Neural cell (in vitro differentiated cells): ENCODE data around the gene ABCB4. TPM values are rescaled to one million over a fixed set of nuclear protein-coding genes. Genes with fewer than 3 reads are reported as not detected.

ENCODE experiments used
- H2AFZ ChIP-seq: fragments of 200-600, 300-800 bp; sonication (generic), shearing (Covaris generic); 2 replicates; pipeline ENCODE4 v1.6.0; 2014; ENCODE audit warnings: low read depth, mild to moderate bottlenecking, antibody characterized with exemption, low read length, moderate library complexity
- H3F3A ChIP-seq: fragments of 200-600 bp; shearing (Covaris generic); 2 replicates; pipeline ENCODE4 v1.6.1; 2016; ENCODE audit warnings: mild to moderate bottlenecking, moderate library complexity, mixed read lengths, antibody characterized with exemption, low read length; ENCODE audit not compliant: insufficient read depth, poor library complexity, severe bottlenecking
- H3K27ac ChIP-seq: fragments of 200-600, 300-800 bp; sonication (generic), shearing (Covaris generic); 2 replicates; pipeline ENCODE4 v1.5.1; 2014; ENCODE audit warnings: mild to moderate bottlenecking, low read length, moderate library complexity
- H3K27me3 ChIP-seq: fragments of 300-800, 200-600 bp; sonication (generic), shearing (Covaris generic); 2 replicates; pipeline ENCODE4 v1.6.0; 2014; ENCODE audit warnings: mild to moderate bottlenecking, low read depth, low read length, moderate library complexity; ENCODE audit not compliant: insufficient read depth
- H3K36me3 ChIP-seq: fragments of 300-800, 200-600 bp; sonication (generic), shearing (Covaris generic); 2 replicates; pipeline ENCODE4 v1.5.1; 2014; ENCODE audit warnings: mild to moderate bottlenecking, antibody characterized with exemption, low read length, moderate library complexity; ENCODE audit not compliant: insufficient read depth
- H3K4me2 ChIP-seq: fragments of 300-800, 200-600 bp; sonication (generic), shearing (Covaris generic); 2 replicates; pipeline ENCODE4 v1.6.0; 2014; ENCODE audit warnings: mild to moderate bottlenecking, low read length
- H3K4me3 ChIP-seq: fragments of 300-800, 200-600 bp; sonication (generic), shearing (Covaris generic); 2 replicates; pipeline ENCODE4 v1.5.1; 2014; ENCODE audit warnings: mild to moderate bottlenecking, low read length, moderate library complexity
- H3K79me2 ChIP-seq: fragments of 200-600 bp; shearing (Covaris generic); replicated peaks from 2 replicates; pipeline ENCODE4 v1.6.0; 2014; ENCODE audit warnings: mild to moderate bottlenecking, low read length, moderate library complexity; ENCODE audit not compliant: insufficient read depth
- H3K9ac ChIP-seq: fragments of 300-800, 200-600 bp; sonication (generic), shearing (Covaris generic); 2 replicates; pipeline ENCODE4 v1.6.1; 2016; ENCODE audit warnings: mild to moderate bottlenecking, low read length, mixed read lengths
- H3K9me2 ChIP-seq: fragments of 200-600 bp; shearing (Covaris generic); 2 replicates; pipeline ENCODE4 v1.6.1; 2016; ENCODE audit warnings: mild to moderate bottlenecking, low read length, mixed read lengths; ENCODE audit not compliant: insufficient read depth
- H3K9me3 ChIP-seq: fragments of 200-600, 300-800 bp; sonication (generic), shearing (Covaris generic); 2 replicates; pipeline ENCODE4 v1.6.1; 2016; ENCODE audit warnings: mild to moderate bottlenecking, mixed run types, low read length, moderate library complexity, mixed read lengths
- H4K20me1 ChIP-seq: fragments of 200-600 bp; shearing (Covaris generic); 2 replicates; pipeline ENCODE4 v1.6.1; 2016; ENCODE audit warnings: mild to moderate bottlenecking, mixed run types; ENCODE audit not compliant: insufficient read depth
- EP300 ChIP-seq: fragments of 450-650 bp; conservative IDR thresholded peaks from 2 replicates; pipeline ENCODE4 v1.6.1; 2014; ENCODE audit warnings: antibody characterized with exemption, mild to moderate bottlenecking, moderate library complexity; ENCODE audit not compliant: poor library complexity, severe bottlenecking
- EZH2 ChIP-seq: fragments of 200-600, 300-800 bp; shearing (Covaris generic), sonication (generic); IDR thresholded peaks from 2 replicates; pipeline ENCODE4 v1.6.1; 2014; ENCODE audit warnings: antibody characterized with exemption, low read length, borderline replicate concordance, mild to moderate bottlenecking; ENCODE audit not compliant: insufficient read depth, poor library complexity, severe bottlenecking
- MXI1 ChIP-seq: fragments of 450-650 bp; conservative IDR thresholded peaks from 2 replicates; pipeline ENCODE4 v1.6.1; 2014; ENCODE audit warnings: antibody characterized with exemption, mild to moderate bottlenecking; ENCODE audit not compliant: poor library complexity, severe bottlenecking
- POLR2AphosphoS5 ChIP-seq: IDR thresholded peaks from 2 replicates; pipeline ENCODE4 v1.6.1; 2012
- RAD21 ChIP-seq: fragments of 450-650 bp; conservative IDR thresholded peaks from 2 replicates; pipeline ENCODE4 v1.6.1; 2014; ENCODE audit warnings: antibody characterized with exemption, mild to moderate bottlenecking, moderate library complexity
- SMC3 ChIP-seq: fragments of 450-650 bp; conservative IDR thresholded peaks from 2 replicates; pipeline ENCODE4 v1.6.1; 2014; ENCODE audit warnings: antibody characterized with exemption, mild to moderate bottlenecking, moderate library complexity; ENCODE audit not compliant: poor library complexity
- TAF1 ChIP-seq: IDR thresholded peaks from 2 replicates; pipeline ENCODE4 v1.6.1; 2012; ENCODE audit warnings: low read depth
- polyA plus RNA-seq: library from polyadenylated mRNA; depleted of rRNA; stranded (reverse); fragments of >200 nt; gene quantifications from 2 replicates; pipeline ENCODE4 v1.2.3, GENCODE V29; 2014
- TF ChIP-seq, protein P1 (sequence below): IDR thresholded peaks from 2 replicates; pipeline ENCODE4 v1.6.1; 2012; ENCODE audit warnings: borderline replicate concordance
- TF ChIP-seq, protein P2 (sequence below): fragments of 450-650 bp; IDR thresholded peaks from 2 replicates; pipeline ENCODE4 v1.5.1; 2014; ENCODE audit warnings: antibody characterized with exemption, mild to moderate bottlenecking, moderate library complexity; ENCODE audit not compliant: poor library complexity, severe bottlenecking

The ABCB4 gene
- polyA plus RNA-seq, 1 donor from 2014 or later = not detected

DNA sequence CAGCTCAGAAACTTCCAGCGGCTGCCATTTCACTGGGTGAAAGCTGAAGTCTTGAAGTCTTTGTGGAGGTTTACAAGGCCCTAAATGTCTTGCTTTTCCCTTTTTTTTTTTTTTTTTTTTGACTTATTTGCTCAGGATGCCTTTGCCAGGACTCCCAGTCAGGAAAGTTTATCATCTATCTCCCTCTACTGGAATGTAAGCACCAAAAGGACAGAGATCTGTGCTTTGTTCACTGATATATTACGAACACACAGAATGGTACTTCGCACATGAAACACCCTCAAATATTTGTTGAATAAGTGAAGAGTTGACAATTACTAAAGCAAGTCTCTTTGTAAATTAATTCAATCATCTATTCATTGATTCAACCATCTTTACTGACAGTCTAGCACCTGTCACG, 23.2 kb downstream of the ABCB4 start:
- Histone ChIP-seq H2AFZ (no peak overlapping the region), H3K27me3 (no peaks in the 10 kb centered on the region), H3K9me2 (no peaks in the 10 kb centered on the region), H3F3A (no peaks in the 10 kb centered on the region), H3K9ac (no peak overlapping the region), H3K9me3 (no peaks in the 10 kb centered on the region), H3K79me2 (no peaks in the 10 kb centered on the region), H4K20me1 (no peaks in the 10 kb centered on the region), H3K36me3 (no peaks in the 10 kb centered on the region), H3K4me3 (no peak overlapping the region), H3K27ac (no peak overlapping the region), H3K4me2 (no peak overlapping the region)
- TF ChIP-seq, protein P1, sequence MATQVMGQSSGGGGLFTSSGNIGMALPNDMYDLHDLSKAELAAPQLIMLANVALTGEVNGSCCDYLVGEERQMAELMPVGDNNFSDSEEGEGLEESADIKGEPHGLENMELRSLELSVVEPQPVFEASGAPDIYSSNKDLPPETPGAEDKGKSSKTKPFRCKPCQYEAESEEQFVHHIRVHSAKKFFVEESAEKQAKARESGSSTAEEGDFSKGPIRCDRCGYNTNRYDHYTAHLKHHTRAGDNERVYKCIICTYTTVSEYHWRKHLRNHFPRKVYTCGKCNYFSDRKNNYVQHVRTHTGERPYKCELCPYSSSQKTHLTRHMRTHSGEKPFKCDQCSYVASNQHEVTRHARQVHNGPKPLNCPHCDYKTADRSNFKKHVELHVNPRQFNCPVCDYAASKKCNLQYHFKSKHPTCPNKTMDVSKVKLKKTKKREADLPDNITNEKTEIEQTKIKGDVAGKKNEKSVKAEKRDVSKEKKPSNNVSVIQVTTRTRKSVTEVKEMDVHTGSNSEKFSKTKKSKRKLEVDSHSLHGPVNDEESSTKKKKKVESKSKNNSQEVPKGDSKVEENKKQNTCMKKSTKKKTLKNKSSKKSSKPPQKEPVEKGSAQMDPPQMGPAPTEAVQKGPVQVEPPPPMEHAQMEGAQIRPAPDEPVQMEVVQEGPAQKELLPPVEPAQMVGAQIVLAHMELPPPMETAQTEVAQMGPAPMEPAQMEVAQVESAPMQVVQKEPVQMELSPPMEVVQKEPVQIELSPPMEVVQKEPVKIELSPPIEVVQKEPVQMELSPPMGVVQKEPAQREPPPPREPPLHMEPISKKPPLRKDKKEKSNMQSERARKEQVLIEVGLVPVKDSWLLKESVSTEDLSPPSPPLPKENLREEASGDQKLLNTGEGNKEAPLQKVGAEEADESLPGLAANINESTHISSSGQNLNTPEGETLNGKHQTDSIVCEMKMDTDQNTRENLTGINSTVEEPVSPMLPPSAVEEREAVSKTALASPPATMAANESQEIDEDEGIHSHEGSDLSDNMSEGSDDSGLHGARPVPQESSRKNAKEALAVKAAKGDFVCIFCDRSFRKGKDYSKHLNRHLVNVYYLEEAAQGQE = no peak
- TF ChIP-seq, protein P2, sequence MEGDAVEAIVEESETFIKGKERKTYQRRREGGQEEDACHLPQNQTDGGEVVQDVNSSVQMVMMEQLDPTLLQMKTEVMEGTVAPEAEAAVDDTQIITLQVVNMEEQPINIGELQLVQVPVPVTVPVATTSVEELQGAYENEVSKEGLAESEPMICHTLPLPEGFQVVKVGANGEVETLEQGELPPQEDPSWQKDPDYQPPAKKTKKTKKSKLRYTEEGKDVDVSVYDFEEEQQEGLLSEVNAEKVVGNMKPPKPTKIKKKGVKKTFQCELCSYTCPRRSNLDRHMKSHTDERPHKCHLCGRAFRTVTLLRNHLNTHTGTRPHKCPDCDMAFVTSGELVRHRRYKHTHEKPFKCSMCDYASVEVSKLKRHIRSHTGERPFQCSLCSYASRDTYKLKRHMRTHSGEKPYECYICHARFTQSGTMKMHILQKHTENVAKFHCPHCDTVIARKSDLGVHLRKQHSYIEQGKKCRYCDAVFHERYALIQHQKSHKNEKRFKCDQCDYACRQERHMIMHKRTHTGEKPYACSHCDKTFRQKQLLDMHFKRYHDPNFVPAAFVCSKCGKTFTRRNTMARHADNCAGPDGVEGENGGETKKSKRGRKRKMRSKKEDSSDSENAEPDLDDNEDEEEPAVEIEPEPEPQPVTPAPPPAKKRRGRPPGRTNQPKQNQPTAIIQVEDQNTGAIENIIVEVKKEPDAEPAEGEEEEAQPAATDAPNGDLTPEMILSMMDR = no peak
- TF ChIP-seq SMC3 (no peak), POLR2AphosphoS5 (no peak), EP300 (no peak), EZH2 (no peak), TAF1 (no peak), MXI1 (no peak), RAD21 (no peak)

DNA sequence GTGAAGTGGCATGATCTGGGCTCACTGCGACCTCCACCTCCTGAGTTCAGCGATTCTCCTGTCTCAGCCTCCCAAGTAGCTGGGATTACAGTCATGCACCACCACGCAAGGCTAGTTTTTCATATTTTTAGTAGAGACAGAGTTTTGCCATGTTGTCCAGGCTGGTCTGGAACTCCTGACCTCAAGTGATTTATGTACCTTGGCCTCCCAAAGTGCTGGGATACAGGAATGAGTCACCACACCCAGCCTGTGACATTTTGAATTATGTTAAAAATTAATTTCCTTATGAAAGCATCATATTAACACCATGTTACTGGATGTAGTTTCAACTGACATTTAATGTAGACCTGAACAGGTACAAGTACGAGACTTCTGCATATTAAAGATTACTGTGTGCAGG, 24.3 kb downstream of the ABCB4 start:
- no peaks in the 10 kb centered on the region for H3K9me2 ChIP-seq

More for the DNA sequence above, 24.3 kb downstream of the ABCB4 start:
- H3K4me3 ChIP-seq = no peak overlapping the region
- no peaks in the 10 kb centered on the region for H3F3A ChIP-seq
- H2AFZ ChIP-seq = no peak overlapping the region
- H3K36me3 ChIP-seq = no peaks in the 10 kb centered on the region
- H3K27me3 ChIP-seq = no peaks in the 10 kb centered on the region
- H3K4me2 ChIP-seq = no peak overlapping the region
- H3K9me3 ChIP-seq = no peaks in the 10 kb centered on the region
- no peak overlapping the region for H3K27ac ChIP-seq
- no peak overlapping the region for H3K9ac ChIP-seq
- no peaks in the 10 kb centered on the region for H3K79me2 ChIP-seq
- no peaks in the 10 kb centered on the region for H4K20me1 ChIP-seq
- TF ChIP-seq EP300 (no peak), RAD21 (no peak), EZH2 (no peak), SMC3 (no peak)
- TF ChIP-seq, protein P2 = no peak
